ENCODE measurements around the gene SDHB.

DNA sequence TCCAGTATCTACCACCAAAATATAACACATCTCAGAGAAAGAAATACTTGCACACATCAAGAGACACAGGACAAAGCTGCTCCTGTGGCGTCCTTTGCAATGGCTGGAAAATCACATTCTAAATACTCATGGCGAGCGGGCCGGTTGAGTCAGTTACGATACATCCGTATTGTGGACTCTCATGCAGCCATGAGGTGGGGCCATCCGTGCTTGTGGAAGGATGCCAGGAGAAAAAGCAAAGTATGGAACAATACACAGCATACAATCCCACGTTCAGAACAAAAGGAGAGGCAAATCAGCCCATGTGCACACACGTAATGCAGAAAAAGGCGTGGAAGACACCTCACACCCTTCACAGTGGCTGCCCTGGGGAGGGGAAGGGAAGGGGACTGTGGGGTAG, 55.2 kb downstream of the SDHB start:
- TF ChIP-seq EZH2phosphoT487 (IDR thresholded peaks at IDR 0.05; ENCODE audit: low read depth) (no peak), CTCF (IDR thresholded peaks at IDR 0.05; ENCODE audit: low read depth, low read length) (no peak)

All from OCI-LY3 (cell line).